A673 (cell line): ENCODE data around the gene LUZP4. TPM values are rescaled to one million over a fixed set of nuclear protein-coding genes. Genes with fewer than 3 reads are reported as not detected.
"Not testable (repeated sequence)": the region's sequence is repeated elsewhere in the genome, so short reads cannot be mapped to it uniquely, and the experiment has no call there.

Experiments used
- BruUV-seq: library from RNA; stranded (reverse); fragments of 400-500 nt; replicated peaks from 2 replicates; lab custom pipeline; 2021; lab: Mats Ljungman, UMichigan
- CTCF ChIA-PET: fragments of 300-600 bp; sonication (Branson Sonifier 250); formaldehyde crosslinking; loops from one replicate; lab custom pipeline; 2022; ENCODE audit warnings: antibody characterized with exemption; lab: Charles Lee
- POLR2A ChIA-PET: fragments of 300-600 bp; sonication (Branson Sonifier 250); formaldehyde crosslinking; loops from one replicate; lab custom pipeline; 2022; ENCODE audit warnings: antibody characterized with exemption; ENCODE audit not compliant: low non-redundant PET; lab: Charles Lee
- DNase-seq: peaks from one replicate; pipeline ENCODE4 v3.0.0-alpha.2; 2015; ENCODE audit warnings: low spot score
- H3K27ac ChIP-seq: fragments of 200-600 bp; sonication (generic); 2 replicates; pipeline ENCODE4 v1.5.1; 2016; ENCODE audit warnings: mixed run types, low read depth, mild to moderate bottlenecking, mixed read lengths, antibody characterized with exemption, low read length; ENCODE audit not compliant: poor library complexity, severe bottlenecking
- H3K27me3 ChIP-seq: fragments of 200-600 bp; sonication (generic); replicated peaks from 2 replicates; pipeline ENCODE4 v1.6.1; 2017; ENCODE audit warnings: mixed run types, low read depth, mild to moderate bottlenecking, mixed read lengths, antibody characterized with exemption, low read length; ENCODE audit not compliant: insufficient read depth, poor library complexity
- H3K36me3 ChIP-seq: fragments of 200-600 bp; sonication (generic); 2 replicates; pipeline ENCODE4 v1.6.1; 2016; ENCODE audit warnings: mixed run types, mild to moderate bottlenecking, mixed read lengths, antibody characterized with exemption, low read length; ENCODE audit not compliant: insufficient read depth, poor library complexity, severe bottlenecking
- H3K4me1 ChIP-seq: fragments of 200-600 bp; sonication (generic); 2 replicates; pipeline ENCODE4 v1.6.1; 2017; ENCODE audit warnings: mixed run types, mild to moderate bottlenecking, mixed read lengths, antibody characterized with exemption, low read length; ENCODE audit not compliant: insufficient read depth, poor library complexity, severe bottlenecking
- H3K4me3 ChIP-seq: fragments of 200-600 bp; sonication (generic); 2 replicates; pipeline ENCODE4 v1.5.1; 2016; ENCODE audit warnings: low read depth, mixed run types, mild to moderate bottlenecking, mixed read lengths, low read length; ENCODE audit not compliant: poor library complexity, severe bottlenecking
- H3K9me3 ChIP-seq: fragments of 200-600 bp; sonication (generic); 2 replicates; pipeline ENCODE4 v1.6.1; 2016; ENCODE audit warnings: mixed run types, low read depth, mild to moderate bottlenecking, mixed read lengths, antibody characterized with exemption, low read length; ENCODE audit not compliant: poor library complexity, severe bottlenecking
- EZH2 ChIP-seq: fragments of 200-600 bp; sonication (generic); IDR thresholded peaks from 2 replicates; pipeline ENCODE4 v1.6.1; 2017; ENCODE audit warnings: borderline replicate concordance, low read depth, mild to moderate bottlenecking, mixed read lengths, antibody characterized with exemption, low read length; ENCODE audit not compliant: poor library complexity, severe bottlenecking
- intact Hi-C: fragments of 100-400 bp; cut with micrococcal nuclease; formaldehyde crosslinking; loops from one replicate; pipeline ENCODE4 v1.10.0; 2022; ENCODE audit not compliant: unreplicated experiment
- total RNA-seq: library from RNA; stranded (reverse); gene quantifications from 2 replicates; pipeline ENCODE4 v1.2.3, GENCODE V29; 2021
- TF ChIP-seq, protein P1 (sequence below): fragments of 300-800, 200-600 bp; sonication (generic); conservative IDR thresholded peaks from 2 replicates; pipeline ENCODE4 v1.5.1; 2017; ENCODE audit warnings: low read depth, mild to moderate bottlenecking, antibody characterized with exemption, low read length, moderate library complexity, mixed read lengths

LUZP4 gene
- total RNA-seq, 1 experiment from 2014 or later: not detected

DNA sequence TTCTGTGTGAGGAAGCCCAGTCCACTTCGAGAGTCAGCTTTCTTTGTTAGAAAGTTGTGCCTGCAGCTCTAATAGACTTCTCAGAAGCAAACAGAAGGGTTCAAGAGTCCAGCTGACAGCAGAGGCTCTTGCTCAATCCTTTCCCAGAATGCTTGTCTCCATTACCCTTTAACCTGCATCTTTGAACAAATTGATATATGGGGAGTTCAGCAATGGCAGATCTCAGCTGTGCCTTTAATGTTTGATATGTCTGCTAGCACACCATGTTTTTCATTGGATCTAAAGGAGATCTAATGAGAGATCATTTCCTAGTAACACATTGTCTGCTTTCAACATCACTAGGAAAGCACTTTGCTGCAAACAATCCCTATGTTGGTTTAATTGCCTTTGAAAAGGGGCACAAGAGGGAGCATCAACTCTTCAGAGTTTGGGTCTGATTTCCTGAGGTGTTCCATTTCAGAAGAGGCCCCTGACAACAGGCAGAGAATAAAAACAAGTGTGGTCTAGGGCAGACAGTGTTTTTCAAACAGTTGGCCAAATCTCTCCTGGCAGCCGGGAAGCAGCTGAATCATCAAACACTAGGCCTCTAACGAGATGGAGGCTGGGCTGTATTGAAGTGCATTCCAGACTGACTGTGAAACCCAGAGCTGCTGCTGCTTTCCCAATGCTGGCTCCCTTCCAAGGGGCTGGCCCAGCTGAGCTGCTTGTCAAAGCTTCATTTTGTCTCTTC lies 55.5 kb downstream of the LUZP4 start:
- intact Hi-C loops: no loop called here
- Histone ChIP-seq H3K4me1 (peaks cover 15% of the 10 kb centered on the region), H3K9me3 (no peaks in the 10 kb centered on the region), H3K27me3 (no peaks in the 10 kb centered on the region), H3K4me3 (no peak overlapping the region), H3K27ac (peak overlapping the region; percentile 71), H3K36me3 (no peaks in the 10 kb centered on the region)
- ChIA-PET POLR2A (interaction anchor here (0.5 to 0.6 kb wide), 2 partner anchors 19 to 272 kb away, joined by 3 to 4 read pairs; no protein-coding TSS in a partner anchor), CTCF (no interaction called here)
- no peak for TF ChIP-seq EZH2
- TF ChIP-seq, protein P1, sequence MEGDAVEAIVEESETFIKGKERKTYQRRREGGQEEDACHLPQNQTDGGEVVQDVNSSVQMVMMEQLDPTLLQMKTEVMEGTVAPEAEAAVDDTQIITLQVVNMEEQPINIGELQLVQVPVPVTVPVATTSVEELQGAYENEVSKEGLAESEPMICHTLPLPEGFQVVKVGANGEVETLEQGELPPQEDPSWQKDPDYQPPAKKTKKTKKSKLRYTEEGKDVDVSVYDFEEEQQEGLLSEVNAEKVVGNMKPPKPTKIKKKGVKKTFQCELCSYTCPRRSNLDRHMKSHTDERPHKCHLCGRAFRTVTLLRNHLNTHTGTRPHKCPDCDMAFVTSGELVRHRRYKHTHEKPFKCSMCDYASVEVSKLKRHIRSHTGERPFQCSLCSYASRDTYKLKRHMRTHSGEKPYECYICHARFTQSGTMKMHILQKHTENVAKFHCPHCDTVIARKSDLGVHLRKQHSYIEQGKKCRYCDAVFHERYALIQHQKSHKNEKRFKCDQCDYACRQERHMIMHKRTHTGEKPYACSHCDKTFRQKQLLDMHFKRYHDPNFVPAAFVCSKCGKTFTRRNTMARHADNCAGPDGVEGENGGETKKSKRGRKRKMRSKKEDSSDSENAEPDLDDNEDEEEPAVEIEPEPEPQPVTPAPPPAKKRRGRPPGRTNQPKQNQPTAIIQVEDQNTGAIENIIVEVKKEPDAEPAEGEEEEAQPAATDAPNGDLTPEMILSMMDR: no peak
- peak; percentile 94 for DNase-seq
- BruUV-seq: no TSS peak

DNA sequence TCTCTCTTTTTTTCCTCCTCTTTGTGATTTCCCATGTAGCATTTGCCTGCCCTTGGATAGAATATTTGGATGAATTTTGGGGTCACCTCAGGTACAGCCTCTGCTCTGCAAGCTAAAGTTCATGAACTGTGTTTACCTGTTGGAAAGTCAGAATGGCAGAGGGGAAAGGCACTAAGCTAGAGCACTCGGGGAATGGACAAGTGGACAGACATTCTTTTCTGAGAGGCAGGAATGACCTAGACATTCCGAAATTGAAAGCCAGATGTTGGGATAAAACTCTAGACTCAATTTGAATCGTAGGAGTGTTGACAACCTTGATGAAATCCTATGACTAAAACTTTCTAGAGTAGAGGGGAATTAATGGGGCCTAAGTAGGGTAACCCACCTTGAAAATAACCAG lies 56.1 kb downstream of the LUZP4 start:
- Histone ChIP-seq H3K4me3 (no peak overlapping the region), H3K4me1 (peaks cover 15% of the 10 kb centered on the region), H3K27me3 (no peaks in the 10 kb centered on the region), H3K9me3 (no peaks in the 10 kb centered on the region), H3K36me3 (no peaks in the 10 kb centered on the region), H3K27ac (peak overlapping the region; percentile 71)
- TF ChIP-seq EZH2: no peak
- TF ChIP-seq, protein P1: no peak
- no peak for DNase-seq
- BruUV-seq: no TSS peak
- ChIA-PET CTCF (no interaction called here), POLR2A (interaction anchor here (0.5 to 0.6 kb wide), 2 partner anchors 18 to 272 kb away, joined by 3 to 4 read pairs; no protein-coding TSS in a partner anchor)
- intact Hi-C loops: no loop called here

DNA sequence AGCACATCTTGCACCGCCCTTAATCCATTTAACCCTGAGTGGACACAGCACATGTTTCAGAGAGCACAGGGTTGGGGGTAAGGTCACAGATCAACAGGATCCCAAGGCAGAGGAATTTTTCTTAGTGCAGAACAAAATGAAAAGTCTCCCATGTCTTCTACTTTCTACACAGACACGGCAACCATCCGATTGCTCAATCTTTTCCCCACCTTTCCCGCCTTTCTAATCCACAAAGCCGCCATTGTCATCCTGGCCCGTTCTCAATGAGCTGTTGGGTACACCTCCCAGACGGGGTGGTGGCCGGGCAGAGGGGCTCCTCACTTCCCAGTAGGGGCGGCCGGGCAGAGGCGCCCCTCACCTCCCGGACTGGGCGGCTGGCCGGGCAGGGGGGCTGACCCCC lies 57.2 kb downstream of the LUZP4 start:
- POLR2A ChIA-PET, H3K27me3 ChIP-seq, H3K36me3 ChIP-seq, H3K27ac ChIP-seq, CTCF ChIA-PET, H3K9me3 ChIP-seq, DNase-seq, intact Hi-C loops, H3K4me3 ChIP-seq, BruUV-seq: not testable (repeated sequence)
- H3K4me1 ChIP-seq: peaks cover 15% of the 10 kb centered on the region
